Suprapubic skin (tissue), 4 donors: ENCODE data around the gene MEA1.

ENCODE experiments used
- EP300 ChIP-seq: sonication (generic); formaldehyde crosslinking; IDR thresholded peaks from one replicate; pipeline ENCODE4 v1.6.1; 2017; ENCODE audit warnings: antibody characterized with exemption
- POLR2A ChIP-seq, 2 donors: fragments of 450-650 bp; IDR thresholded peaks; one replicate each; pipeline ENCODE4 v1.6.1; 2017; ENCODE audit warnings: antibody characterized with exemption in 2 of 2, mild to moderate bottlenecking in 2 of 2, moderate library complexity in 2 of 2
- POLR2AphosphoS5 ChIP-seq, 3 donors: sonication (generic); formaldehyde crosslinking; IDR thresholded peaks; one replicate each; pipeline ENCODE4 v1.6.1; 2017; ENCODE audit warnings: antibody characterized with exemption in 3 of 3
- TF ChIP-seq, protein P1 (sequence below), 2 donors: fragments of 200-600 bp in 1 of 2; fragments of 450-650 bp in 1 of 2; sonication (generic) in 1 of 2; IDR thresholded peaks; one replicate each; pipeline ENCODE4 v1.5.1; 2016 to 2019; ENCODE audit warnings: antibody characterized with exemption in 2 of 2, mild to moderate bottlenecking in 1 of 2, moderate library complexity in 1 of 2

DNA sequence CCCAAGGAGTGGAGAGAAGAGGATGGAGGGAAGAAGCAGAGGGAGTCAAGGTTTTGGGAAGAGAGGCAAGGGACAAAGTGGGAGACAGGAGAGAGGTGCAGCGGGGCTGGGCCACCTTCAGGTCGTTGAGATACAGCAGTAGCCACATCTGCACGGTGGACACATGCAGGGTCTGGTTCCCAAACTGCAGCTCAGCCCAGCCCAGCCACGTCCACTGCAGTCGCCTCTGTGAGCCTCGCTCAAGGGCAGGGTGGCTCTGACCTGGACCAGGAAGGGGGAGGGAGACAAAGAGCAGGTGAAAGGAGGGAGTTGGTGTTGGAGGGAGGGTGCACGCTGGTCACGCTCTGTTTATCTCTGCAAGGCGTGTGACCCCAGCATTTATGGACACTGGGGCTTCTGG, 25.0 kb upstream of the MEA1 start:
- TF ChIP-seq, protein P1, sequence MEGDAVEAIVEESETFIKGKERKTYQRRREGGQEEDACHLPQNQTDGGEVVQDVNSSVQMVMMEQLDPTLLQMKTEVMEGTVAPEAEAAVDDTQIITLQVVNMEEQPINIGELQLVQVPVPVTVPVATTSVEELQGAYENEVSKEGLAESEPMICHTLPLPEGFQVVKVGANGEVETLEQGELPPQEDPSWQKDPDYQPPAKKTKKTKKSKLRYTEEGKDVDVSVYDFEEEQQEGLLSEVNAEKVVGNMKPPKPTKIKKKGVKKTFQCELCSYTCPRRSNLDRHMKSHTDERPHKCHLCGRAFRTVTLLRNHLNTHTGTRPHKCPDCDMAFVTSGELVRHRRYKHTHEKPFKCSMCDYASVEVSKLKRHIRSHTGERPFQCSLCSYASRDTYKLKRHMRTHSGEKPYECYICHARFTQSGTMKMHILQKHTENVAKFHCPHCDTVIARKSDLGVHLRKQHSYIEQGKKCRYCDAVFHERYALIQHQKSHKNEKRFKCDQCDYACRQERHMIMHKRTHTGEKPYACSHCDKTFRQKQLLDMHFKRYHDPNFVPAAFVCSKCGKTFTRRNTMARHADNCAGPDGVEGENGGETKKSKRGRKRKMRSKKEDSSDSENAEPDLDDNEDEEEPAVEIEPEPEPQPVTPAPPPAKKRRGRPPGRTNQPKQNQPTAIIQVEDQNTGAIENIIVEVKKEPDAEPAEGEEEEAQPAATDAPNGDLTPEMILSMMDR (IDR thresholded peaks at IDR 0.05): no peak
- TF ChIP-seq POLR2A (IDR thresholded peaks at IDR 0.05) (no peak), POLR2AphosphoS5 (IDR thresholded peaks at IDR 0.05) (no peak), EP300 (no peak)
